GM19463 (cell line): Measurements from ENCODE around the gene IFNA17.
A peak's percentile ranks its signal among the peaks of the same experiment; 100 is the strongest.
"Not testable (repeated sequence)": the region's sequence is repeated elsewhere in the genome, so short reads cannot be mapped to it uniquely, and the experiment has no call there.

Experiments
- ATAC-seq: cut with Tn5 transposase; IDR thresholded peaks from one replicate; pipeline ENCODE4 v1.9.1; 2021; ENCODE audit warnings: mild to moderate bottlenecking, moderate library complexity; ENCODE audit not compliant: unreplicated experiment

The IFNA17 gene

DNA sequence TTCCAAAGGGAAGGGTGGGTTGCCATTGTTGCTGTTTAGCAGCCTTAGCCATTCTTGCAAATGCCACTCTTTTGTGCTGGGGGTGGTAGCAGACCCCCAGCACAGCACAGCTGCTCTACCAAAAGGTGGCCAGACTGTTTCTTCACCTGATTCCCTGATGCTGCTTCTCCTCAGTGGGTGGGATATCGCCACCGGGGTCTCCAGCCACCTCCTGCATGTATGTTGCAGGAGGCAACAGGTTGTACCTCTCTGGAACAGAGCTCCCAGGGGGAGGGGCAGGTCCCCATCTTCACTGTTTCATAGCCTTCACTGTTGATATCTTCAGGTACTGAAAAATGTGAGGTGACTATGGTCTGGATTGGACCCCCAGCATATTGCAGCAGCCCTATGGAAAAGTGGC, 17.2 kb downstream of the IFNA17 start:
- ATAC-seq, result not testable (repeated sequence)

- ATAC-seq, result no peak
Observed at GRCh38 chr9:21210311-21210710, 17.7 kb downstream of the IFNA17 start.

- ATAC-seq, result not testable (repeated sequence)
Observed at GRCh38 chr9:21207043-21207442, 21.0 kb downstream of the IFNA17 start, which contains the start of gene IFNA10. Gene IFNA10, minus strand, starts transcription at chr9:21207143. Its CDS starts 46 bp downstream, at chr9:21207097.

GRCh38 chr9:21205204-21205603, 22.8 kb downstream of the IFNA17 start:
- ATAC-seq, result no peak

GRCh38 chr9:21202105-21202504, 25.9 kb downstream of the IFNA17 start, which contains the start of gene IFNA7:
Gene IFNA7, minus strand, starts transcription at chr9:21202205. Its CDS starts 40 bp downstream, at chr9:21202165.
- ATAC-seq, result not testable (repeated sequence)

DNA sequence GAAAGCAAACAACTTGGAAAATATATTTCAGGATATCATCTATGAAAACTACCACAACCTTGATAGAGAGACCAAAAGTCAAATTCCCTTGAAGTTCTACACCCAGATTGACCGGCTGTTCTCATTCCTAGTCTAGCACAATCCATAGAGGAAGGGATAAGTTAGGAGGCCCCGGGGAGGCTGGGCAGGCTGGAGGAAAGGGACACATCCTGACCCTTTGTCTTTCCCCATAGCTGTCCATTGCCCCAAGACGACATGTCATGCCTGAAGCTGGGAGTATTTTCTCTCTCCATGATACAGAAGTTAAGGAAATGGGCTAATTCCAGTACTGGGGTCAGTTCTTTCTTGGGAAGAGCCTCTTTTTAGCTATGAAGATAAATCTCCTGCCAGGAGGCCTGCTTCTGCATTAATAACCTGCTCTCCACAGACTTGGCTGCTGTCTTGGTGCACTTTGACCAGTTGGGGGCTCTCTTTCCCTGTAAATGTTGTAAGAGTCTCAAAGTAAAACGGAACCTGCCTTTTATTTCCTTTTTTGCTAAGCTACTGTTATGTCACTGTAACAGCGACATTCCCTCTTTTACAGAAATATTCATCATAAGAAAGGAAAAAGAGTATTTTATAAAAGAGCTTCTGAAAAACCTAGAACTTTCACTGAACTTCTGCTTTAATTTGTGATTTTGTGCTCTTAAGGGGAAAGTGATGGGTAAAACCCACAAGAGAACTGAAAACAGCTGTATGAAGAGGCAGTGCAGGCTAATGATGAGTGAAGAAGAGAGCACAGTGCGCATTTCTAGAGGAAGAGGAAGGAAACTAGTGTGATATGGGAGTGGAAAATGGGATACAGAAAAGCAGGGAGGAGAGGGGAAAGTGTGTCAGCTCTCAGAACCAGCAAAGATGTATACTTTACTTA, 32.9 kb downstream of the IFNA17 start:
- peak; percentile 93 for ATAC-seq

DNA sequence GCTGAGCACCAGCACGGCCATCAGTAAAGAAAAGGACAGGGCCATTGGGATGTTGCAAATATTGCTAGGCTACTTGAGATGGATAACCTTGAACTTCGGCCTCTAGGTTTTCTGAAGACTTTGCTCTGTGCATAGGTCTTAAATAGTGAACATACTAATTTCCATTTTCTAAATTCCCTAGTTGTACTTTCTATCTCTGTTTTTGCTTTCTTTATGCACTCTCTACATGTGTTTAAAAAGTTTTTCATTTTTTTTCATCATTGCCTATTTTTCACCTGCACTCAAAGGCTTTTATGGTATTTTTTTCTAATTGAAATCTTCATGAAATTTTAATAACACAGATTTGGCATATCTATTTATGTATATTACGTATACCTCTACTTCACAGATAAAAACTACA, 40.5 kb downstream of the IFNA17 start, which contains the start of gene IFNA4:
Gene IFNA4, minus strand, starts transcription at position 101 of the 400 bp plus-strand sequence. Its CDS starts 56 bp downstream, at position 45.
- ATAC-seq, result not testable (repeated sequence)

DNA sequence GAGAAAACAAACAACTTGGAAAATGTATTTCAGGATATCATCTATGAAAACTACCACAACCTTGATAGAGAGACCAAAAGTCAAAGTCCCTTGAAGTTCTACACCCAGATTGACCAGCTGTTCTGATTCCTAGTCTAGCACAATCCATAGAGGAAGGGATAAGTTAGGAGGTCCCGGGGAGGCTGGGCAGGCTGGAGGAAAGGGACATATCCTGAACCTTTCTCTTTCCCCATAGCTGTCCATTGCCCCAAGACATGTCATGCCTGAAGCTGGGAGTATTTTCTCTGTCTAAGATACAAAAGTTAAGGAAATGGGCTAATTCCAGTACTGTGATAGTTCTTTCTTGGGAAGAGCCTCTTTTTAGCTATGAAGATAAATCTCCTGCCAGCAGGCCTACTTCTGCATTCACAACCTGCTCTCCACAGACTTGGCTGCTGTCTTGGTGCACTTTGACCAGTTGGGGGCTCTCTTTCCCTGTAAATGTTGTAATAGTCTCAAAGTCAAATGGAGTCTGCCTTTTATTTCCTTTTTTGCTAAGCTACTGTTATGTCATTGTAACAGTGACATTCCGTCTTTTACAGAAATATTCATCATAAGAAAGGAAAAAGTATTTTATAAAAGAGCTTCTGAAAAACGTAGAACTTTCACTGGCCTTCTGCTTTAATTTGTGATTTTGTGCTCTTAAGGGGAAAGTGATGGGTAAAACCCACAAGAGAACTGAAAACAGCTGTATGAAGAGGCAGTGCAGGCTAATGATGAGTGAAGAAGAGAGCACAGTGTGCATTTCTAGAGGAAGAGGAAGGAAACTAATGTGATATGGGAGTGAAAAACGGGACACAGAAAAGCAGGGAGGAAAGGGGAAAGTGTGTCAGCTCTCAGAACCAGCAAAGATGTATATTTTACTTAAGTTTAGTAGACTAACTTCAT, 44.9 kb downstream of the IFNA17 start:
- peak; percentile 96 for ATAC-seq
